Body of pancreas (tissue), 4 donors: ENCODE measurements around the gene BIRC5.
"Not testable (repeated sequence)": the region's sequence is repeated elsewhere in the genome, so short reads cannot be mapped to it uniquely, and the experiment has no call there.

Experiments used
- CTCF ChIP-seq, 7 experiments: fragments of 450-650 bp in 4 of 7; fragments of 200-600 bp in 3 of 7; sonication (generic) in 3 of 7; IDR thresholded peaks; one replicate each; pipeline ENCODE4 v1.5.1; 2016 to 2019; ENCODE audit warnings: antibody characterized with exemption in 7 of 7
- POLR2A ChIP-seq, 3 donors: fragments of 450-650 bp; IDR thresholded peaks; one replicate each; pipeline ENCODE4 v1.6.1; 2016; ENCODE audit warnings: antibody characterized with exemption in 3 of 3, mild to moderate bottlenecking in 2 of 3

- not testable (repeated sequence) for TF ChIP-seq CTCF, POLR2A (IDR thresholded peaks at IDR 0.05)
Observed at GRCh38 chr17:78235022-78235421, 21.0 kb downstream of the BIRC5 start.
